HL-60 (cell line): ENCODE results near the gene CHST11.

Source experiments
- CTCF ChIP-seq: IDR thresholded peaks from one replicate; pipeline ENCODE4 v1.5.1; 2011; ENCODE audit warnings: low read length, control low read depth, inconsistent platforms; ENCODE audit not compliant: insufficient read depth
- GABPA ChIP-seq: IDR thresholded peaks from 2 replicates; pipeline ENCODE4 v1.6.1; 2012; ENCODE audit warnings: low read depth
- REST ChIP-seq: IDR thresholded peaks from 2 replicates; pipeline ENCODE4 v1.6.1; 2012; ENCODE audit warnings: low read depth; ENCODE audit not compliant: insufficient replicate concordance

- TF ChIP-seq GABPA, result no peak
- TF ChIP-seq REST, result no peak
- no peak for TF ChIP-seq CTCF
These were observed 246.6 kb downstream of the CHST11 start for GRCh38 chr12:104703372-104703771.
